GM21515 (cell line): ENCODE results near the gene SH2D3A.
"Not testable (repeated sequence)": the region's sequence is repeated elsewhere in the genome, so short reads cannot be mapped to it uniquely, and the experiment has no call there.

Experiments used
- ATAC-seq: cut with Tn5 transposase; IDR thresholded peaks from one replicate; pipeline ENCODE4 v1.9.1; 2021; ENCODE audit not compliant: unreplicated experiment

The SH2D3A gene

DNA sequence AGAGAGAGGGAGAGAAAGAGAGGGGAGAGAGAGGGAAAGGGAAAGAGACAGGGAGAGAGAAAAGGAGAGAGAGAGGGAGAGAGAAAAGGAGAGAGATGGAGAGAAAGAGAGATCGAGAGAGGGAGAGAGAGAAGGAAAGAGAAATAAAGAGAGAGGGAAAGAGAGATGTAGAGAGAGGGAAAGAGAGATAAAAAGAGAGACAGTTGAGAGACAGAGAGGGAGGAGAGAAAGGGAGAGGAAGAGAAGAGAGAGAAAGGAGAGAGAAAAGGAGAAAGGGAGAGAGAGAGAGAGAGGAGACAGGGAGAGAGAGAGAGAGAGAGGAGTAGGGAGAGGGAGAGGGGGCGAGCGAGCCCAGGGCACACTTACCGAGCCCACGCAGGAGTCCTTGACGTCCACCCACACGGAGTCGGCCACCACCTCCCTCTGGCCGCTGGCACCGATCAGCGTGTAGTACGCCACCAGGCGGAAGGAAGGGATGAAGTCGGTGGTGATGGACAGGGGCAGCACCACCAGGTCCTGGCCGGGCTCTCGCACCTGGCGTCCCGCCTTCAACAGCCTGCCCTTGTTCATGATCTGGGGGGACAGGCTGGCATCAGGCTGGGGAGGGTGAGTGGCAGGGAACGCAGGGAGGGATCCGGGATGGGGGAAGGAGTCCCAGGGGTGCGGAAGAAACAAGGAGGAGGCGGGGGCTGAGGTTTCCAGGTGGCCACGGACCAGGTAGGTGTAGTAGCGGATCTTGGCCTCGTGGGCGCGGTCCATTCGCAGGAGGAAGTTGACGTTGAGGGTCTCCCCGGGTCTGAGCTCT is 56.8 kb downstream of the SH2D3A start:
- no peak for ATAC-seq

DNA sequence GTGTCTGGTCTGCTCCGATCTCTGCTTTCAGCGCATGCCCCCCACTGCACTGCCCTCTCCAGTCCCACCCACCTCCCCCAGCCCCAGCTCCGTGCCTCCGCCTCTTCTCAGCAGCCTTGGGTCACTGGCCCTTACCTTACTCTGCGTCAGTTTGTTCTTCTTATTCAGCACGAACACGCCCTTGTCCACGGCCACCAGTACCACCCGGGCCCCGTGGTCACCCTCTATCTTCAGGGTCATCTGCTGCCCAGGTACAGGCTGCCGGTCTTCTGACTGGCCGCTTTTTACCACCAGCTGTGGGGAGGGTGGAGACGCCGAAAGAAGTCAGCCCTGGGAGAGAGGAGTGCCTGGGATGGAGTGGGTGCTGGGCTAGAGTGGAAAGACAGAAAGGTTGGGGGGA is 57.7 kb downstream of the SH2D3A start:
- ATAC-seq: no peak

DNA sequence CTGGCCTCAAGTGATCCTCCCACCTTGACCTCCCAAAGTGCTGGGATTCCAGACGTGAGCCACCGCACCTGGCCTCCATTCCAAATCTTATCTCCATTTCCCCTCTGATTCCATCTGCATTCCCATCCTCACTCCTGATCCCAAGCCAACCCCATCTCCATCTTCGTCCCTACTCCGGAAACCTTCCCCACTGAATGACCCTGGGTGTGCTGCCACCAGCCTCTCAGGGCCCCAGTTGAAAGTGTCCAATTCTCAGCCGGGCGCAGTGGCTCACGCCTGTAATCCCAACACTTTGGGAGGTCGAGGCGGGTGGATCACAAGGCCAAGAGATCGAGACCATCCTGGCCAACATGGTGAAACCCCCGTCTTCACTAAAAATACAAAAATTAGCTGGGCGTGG is 58.3 kb downstream of the SH2D3A start:
- not testable (repeated sequence) for ATAC-seq

DNA sequence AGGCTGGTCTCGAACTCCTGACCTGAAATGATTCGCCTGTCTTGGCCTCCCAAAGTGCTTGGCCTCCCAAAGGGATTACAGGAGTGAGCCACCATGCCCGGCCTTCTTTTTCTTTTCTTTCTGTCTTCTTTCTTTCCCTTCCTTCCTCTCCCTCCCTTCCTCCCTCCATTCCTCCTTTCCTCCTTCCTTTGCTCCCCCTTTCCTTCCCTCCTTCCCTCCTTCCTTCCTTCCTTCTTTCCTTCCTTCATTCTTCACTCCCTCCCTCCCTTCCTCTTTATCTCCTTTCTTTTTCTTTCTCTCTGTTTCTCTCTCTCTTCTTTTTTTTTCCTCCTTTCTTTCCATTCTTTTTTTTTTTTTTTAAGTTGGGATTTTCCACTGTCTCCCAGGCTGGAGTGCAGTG is 58.9 kb downstream of the SH2D3A start:
- ATAC-seq: no peak

- ATAC-seq: no peak
Observed at GRCh38 chr19:6707658-6708018, 59.6 kb downstream of the SH2D3A start.

DNA sequence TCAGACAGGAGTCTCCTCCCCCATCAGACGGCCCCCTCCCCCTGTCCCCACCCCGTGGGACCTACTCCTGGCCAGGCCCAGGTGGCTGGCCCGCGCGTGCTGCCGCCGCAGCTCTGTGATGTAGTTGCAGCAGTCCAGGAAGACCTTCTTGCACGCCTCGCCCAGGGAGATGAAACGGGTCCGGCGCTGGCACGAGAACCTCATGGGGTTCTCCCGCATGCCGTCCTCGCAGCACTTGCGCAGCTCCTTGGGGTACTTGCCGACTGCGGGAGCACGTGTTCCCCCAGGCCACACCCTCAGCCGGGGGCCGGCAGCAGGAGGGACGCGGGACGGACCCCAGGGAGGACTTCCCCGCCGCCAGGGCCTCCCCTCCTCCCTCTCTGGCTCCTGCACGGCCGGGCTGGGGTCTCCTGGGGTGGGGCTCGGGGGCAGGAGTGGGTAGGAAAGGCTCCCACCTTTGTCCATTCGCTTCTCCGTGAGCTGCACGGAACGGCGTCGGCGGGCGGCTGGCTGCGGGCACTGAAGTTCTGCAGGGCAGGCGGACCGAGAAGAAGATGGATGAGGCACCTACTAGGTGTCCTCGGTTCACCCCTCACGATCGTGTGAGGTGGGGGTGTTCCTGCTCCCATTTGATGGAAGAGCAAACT is 60.1 kb downstream of the SH2D3A start:
- no peak for ATAC-seq

DNA sequence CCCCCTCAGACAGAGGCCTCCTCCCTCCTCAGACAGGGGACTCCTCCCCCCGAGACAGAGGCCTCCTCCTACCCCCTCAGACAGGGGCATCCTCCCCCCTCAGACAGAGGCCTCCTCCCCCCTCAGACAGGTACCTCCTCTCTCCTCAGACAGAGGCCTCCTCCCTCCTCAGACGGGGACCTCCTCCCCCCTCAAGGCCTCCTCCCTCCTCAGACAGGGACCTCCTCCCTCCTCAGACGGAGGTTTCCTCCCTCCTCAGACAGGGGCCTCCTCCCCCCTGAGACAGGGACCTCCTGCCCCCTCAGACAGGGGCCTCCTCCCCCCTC is 60.6 kb downstream of the SH2D3A start:
- no peak for ATAC-seq

DNA sequence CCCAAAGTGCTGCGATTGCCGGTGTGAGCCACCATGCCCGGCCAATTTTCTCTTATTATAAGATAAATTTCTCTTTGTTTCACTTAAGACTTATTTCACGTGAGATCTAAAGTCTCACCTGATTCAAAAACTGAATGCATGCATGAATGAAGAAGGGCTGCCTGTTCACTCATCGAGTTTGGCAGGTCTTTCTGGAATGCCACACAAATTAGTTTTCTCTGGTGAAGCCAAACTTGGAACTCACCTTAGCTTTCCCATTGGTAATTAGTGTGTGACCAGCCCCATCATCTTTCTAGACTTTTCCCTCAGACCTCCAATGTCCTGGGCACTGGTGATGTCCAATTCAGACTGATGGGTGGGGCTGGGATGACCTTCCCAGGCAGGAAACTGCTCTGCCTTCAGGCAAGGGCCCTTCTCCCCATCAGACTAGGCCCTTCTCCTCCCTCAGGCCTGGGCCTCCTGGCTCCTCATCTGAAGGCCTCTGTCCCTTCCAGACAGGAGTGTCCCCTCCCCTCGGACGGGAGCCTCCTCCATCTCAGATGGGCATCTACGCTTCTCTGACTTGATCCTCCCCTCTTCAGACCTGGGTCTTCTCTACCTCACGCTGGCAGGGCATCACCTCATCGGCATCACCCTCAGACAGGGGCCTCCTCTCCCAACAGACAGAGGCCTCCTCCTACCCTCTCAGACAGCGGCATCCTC is 61.2 kb downstream of the SH2D3A start:
- ATAC-seq: no peak
